Measurements from ENCODE around the gene ATP11A.

ATP11A gene

DNA sequence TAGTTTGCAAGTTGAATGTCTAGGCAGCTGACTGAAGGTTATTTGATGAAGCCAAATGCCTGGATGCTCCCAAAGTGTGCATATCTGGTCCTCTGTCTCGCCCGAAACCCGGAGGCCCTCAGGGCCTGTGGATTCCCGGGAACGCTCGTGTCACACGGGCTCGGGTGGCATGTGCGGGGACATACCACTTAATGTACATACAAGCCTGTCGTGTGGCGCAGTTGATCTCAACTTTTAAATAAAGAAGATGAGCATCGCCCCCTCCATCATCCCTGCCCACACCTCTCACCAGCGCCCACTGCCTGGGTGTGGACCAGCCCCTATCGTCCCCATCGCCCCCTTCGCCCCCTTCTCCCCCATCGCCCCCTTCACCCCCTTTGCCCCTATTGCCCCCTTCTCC is 33.9 kb downstream of the ATP11A start:
- no peak for DNase-seq (ENCODE audit: low read depth)

DNA sequence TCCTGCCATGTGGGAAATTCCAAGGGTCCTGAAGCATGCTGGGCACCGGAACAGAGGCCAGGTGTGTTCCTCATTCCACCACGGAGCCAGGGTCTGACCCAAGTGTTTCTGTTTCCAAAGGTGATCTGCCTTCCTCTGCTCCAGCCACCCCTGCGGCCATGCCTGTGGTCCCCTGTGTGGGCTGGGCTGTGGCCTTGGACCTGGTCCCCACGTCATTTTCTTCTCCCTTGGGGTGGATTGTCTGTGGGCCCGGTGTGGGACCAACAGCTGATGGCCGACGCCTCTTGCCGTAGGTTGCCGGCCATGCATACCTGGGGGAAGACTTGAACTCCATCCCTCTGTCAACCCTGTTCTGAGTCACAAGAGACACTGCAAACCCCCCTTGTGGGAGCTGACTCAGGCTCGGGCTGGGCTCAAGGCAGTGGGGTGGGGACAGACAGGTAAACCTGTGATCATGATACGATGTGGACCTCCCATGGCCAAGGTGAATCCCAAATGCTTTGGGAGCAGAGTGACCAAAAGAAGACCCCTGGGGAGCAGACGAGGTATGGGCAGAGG is 35.0 kb downstream of the ATP11A start:
- no peak for DNase-seq (ENCODE audit: low read depth)

GRCh38 chr13:112725346-112726015 is 35.6 kb downstream of the ATP11A start:
- DNase-seq (ENCODE audit: low read depth): no peak

- DNase-seq (ENCODE audit: low read depth): no peak
These were observed 36.4 kb downstream of the ATP11A start for GRCh38 chr13:112726016-112726767.

DNA sequence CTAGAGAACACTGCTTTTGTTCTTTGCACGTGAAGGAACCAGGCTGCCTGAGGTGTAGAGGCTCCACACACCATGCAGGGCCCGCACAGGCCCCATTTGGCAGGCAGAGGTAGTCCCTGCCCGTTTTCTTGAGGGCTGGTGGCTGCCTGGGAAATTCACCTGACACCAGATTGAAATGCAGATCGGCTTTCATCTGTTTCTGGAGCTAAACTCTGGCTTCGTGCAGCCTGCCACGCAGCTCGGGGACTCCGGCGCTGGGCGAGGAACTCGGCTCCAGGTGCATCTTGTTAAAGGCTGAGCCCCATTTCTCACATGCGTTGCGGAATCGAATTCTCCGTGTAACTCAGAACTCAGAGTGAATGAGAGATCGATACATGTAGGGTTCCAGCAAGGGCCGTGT is 37.7 kb downstream of the ATP11A start:
- DNase-seq (ENCODE audit: low read depth): no peak

- no peak for DNase-seq (ENCODE audit: low read depth)
These were observed 38.7 kb downstream of the ATP11A start for GRCh38 chr13:112728375-112729126.

- DNase-seq (ENCODE audit: low read depth): no peak
These were observed 39.6 kb downstream of the ATP11A start for GRCh38 chr13:112729408-112729807.

DNA sequence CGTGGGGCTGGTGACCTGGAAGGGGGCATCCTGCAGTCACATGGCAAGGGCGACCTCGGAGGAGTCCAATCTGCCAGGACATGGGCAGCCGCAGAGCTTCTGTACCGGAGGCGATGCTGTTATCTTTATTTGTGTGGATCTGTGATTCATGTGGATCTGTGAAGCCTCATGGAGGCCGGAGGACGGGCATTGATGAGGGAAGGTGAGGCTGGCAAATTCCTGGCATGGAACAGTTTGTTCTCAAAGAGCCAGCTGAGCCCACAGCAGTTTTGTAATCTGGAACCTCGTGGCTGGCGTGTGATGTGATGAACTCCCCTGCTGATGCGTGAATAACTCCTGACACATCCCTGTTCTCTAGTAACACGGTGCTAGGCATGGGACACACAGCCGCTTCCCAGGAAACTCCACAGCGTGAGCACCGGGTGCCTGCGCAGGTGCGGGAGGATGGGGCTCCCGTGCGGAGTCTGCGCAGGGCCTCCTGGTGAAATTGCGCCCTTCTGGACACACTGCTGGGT is 40.4 kb downstream of the ATP11A start:
- DNase-seq (ENCODE audit: low read depth): no peak

DNA sequence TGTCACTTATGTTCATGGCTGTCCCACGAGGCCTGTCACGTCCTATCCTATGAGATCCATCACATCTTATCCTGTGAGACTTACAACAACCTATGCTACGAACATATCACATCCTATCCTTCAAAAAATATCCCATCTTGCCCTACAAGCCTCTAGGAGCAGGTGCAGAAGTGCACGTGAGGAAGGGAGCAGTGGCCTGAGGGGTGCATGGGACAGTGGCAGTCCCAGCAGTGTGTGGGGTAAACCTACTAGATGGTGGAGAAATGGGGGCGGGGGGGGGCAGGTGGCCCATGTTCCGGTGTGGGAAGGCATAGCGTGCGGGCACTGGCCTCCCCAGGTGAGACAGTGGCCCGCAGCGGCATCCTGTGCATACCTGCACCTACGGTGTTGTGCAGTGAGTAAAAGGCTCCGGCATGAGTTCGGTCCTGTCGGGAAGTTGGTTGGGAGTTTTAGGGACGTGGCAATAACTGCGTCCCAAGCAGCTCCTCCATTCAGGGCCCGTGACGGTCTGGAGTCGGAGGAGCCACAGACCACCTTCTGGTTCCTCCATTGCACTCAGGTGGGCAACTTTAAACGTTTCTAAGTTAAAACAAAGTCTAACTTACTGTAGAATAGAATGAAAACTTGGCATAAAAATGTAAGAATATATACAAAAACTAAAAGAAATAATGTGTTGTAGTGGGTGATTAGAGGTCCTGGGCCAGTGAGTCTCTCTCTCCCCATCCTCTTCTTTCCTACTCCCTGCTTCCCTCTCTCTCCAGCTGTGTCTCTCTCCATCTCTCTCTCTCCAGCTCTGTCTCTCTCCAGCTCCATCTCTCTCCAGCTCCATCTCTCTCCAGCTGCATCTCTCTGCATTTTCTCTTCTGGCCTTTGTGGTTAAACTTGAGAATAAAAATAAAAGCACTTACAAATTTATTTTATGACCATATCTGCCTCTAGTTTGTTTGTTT is 42.1 kb downstream of the ATP11A start:
- DNase-seq (ENCODE audit: low read depth): no peak

GRCh38 chr13:112732679-112733078 is 42.8 kb downstream of the ATP11A start:
- no peak for DNase-seq (ENCODE audit: low read depth)

- DNase-seq (ENCODE audit: low read depth): no peak
These were observed 43.3 kb downstream of the ATP11A start for GRCh38 chr13:112733112-112733511.

DNA sequence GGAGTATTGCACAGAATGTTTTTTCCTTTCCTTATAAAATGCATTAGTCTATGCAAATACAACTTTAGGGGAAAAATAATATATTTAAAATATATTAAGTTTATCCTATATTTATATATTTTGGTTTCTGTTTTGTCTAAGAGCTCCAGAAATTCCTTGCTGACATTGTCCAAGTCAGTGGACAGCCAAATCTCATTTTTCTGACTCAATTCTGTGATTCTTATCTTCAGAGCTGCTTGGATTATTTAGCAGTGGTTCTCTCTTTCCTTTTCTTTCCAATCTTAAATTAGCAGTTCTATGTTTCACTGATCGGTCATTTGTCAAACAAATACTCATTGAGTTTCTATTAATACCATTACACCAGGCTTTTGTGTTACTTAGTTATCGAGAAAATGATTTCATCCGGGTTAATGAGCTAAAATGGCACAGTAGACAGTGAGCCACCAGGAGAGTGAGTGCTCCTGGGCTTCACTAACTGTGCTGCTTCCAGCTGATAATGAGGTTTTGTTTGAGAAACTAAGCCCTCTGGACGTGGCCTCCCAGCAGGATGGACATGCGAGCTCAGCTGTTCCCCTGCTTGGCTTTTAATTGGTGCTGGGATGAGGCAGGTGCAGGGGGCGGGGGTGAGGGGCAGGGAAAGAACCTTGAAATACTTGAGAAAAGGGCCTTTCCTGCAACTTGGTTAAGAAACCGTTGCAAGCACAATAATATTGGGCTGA is 44.0 kb downstream of the ATP11A start:
- no peak for DNase-seq (ENCODE audit: low read depth)

DNA sequence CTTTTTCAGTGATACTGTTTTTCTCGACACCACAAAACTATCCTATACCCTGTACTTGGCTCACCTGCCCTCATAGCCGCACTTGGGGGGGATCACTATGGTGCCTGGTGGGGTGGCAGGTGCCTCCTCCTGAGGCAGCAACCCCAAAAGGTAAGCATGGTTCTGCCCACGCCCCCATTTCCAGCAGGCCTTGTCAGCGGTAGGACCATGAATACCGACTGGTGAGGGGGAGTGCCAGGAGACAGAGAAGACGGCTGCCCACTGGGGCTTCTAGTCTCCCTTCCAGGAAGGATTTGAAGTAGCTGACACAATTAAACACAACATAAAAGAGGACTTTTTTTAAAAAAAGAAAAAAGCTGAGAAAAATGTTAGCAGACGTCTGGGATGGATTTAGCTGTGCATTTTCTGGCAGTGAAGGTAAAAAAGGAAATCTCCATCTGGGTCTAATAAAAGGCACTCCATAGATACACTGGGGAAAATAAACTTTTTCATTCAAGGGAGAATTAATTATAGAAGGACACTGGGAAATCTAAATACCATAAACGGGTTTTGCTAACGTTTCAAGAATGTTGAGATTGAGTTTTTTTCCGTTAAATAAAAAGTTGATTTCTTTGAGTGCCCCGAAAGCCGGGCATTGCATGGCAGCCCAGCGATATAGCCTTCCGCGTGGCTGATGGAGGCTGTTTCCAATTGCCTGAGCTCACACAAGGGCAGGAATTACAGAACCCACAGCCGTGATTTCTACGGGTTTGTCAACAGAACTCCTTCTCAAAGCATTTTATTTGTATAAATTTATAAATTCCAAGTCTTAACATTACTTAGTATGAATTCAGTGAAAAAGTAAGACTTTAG is 45.1 kb downstream of the ATP11A start:
- DNase-seq (ENCODE audit: low read depth): no peak

- DNase-seq (ENCODE audit: low read depth): no peak
These were observed 46.0 kb downstream of the ATP11A start for GRCh38 chr13:112735791-112736190.

- no peak for DNase-seq (ENCODE audit: low read depth)
These were observed 47.5 kb downstream of the ATP11A start for GRCh38 chr13:112737294-112737693.

DNA sequence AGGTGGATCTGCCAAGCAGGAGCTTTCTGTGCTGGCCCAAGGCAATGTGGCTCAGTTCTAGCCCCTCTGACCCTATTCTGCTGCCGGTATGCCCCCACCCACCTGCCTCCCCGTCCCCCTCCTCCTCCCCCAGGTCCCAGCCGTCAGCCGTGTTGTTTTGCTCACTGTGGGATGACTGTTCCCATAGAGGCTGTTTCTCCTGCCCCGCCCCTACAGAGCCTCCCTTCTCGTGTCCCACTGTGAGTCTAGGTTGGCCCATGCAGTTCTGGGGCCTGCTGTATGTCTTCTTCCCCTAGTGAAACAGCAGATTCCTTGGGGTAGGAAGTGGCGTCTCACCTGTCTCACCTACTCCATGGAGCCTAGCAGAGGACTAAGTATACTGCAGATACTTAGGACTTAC is 48.8 kb downstream of the ATP11A start:
- DNase-seq (ENCODE audit: low read depth): no peak

- no peak for DNase-seq (ENCODE audit: low read depth)
These were observed 50.8 kb downstream of the ATP11A start for GRCh38 chr13:112740502-112741131.

DNA sequence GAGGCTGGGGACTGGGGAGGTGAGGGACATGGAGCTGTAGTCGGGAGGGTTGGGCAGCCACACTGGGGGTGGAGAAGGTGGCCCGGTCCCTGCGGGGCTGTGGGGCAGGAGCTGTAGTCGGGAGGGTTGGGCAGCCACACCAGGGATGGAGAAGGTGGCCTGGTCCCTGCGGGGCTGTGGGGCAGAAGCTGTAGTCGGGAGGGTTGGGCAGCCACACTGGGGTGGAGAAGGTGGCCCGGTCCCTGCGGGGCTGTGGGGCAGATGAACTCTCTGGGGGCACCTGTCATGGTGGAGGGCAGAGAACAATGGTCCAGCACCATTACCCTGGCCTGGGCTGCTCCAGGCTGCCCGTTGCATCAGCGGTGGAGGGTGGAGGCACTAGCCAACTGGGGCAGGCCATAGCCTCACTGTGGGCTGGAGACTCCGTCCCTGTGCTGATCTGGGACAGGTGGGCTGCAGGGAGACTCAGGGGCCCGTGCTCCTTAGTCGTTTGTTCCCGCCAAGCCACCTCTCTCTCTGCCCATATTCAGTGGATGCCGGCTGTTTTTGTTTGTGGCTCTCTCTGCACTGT is 51.4 kb downstream of the ATP11A start:
- no peak for DNase-seq (ENCODE audit: low read depth)

Data from activated T-cell treated with anti-CD3 and anti-CD28 coated beads for 24 hours (primary cell).